NCI-H748 treated with DMSO at 0.1 percent for 48 hours (cell line): Measurements from ENCODE around the gene TRIM46.
"Not testable (repeated sequence)": the region's sequence is repeated elsewhere in the genome, so short reads cannot be mapped to it uniquely, and the experiment has no call there.

Source experiments
- DNase-seq: peaks from one replicate; lab custom pipeline; 2025; lab: John Stamatoyannopoulos, UW

The TRIM46 gene

DNA sequence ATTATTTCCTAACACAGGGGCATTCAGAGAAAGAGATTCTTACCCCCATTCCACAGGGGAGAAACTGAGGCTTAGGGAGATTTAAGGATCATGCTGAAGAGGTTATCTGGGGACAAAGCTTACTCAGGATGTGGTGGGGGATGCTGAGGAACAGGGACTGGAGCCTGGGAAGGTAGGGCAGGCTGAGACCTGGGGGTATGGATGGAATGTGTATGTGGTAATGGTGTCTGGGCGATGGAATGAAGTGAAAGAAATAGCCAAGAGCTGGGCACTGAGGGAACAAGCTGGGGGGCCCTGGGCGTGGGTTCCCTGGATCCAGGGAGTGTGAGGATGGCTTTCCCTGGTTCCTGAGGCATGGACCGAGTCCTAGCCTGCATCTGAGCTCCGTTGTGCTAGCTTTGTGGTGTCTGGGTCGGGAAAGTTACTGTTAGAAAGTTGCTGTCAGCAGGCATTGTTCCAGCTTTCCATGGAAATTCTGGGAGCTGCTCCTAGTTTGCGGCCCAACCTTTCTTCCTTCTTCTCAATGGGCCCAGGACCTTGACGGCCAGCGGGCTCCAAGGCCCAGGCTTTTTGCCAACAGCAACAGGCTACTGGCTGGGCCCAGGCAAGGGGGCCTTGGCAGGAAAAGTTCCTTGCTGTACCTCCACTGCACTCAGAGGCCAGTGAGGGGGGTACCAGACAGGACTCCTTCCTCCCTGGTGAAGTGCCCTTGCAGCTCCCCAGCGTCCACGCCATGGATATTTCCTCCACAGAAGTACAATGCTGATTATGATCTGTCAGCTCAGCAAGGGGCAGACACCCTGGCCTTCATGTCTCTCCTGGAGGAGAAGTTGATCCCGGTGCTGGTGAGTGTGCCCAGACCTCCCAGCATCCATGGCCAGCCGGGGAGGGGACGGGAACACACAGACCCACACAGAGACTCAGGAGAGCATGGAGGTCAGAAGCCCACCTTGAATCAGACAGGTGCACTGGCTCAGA, 58.6 kb downstream of the TRIM46 start:
- not testable (repeated sequence) for DNase-seq

- DNase-seq: not testable (repeated sequence)
Measured at GRCh38 chr1:155233502-155233901, 59.9 kb downstream of the TRIM46 start.
